ENCODE data around the gene ARID1B. TPM values are rescaled to one million over a fixed set of nuclear protein-coding genes. Genes with fewer than 3 reads are reported as not detected.

The ARID1B gene
- total RNA-seq, 1 experiment from 2014 or later, result 60.3 TPM

- H3K27me3 Mint-ChIP-seq (ENCODE audit: low read depth), result no peaks in the 10 kb centered on the region
- CTCF ChIA-PET, result no interaction called here
- no peak for TF ChIP-seq TP53 (CRISPR knock-in tag; IDR thresholded peaks at IDR 0.05)
- peak; percentile 62 for TF ChIP-seq NFYB (CRISPR knock-in tag; conservative IDR thresholded peaks at IDR 0.05; ENCODE audit: low read depth)
- TF ChIP-seq, protein P1, sequence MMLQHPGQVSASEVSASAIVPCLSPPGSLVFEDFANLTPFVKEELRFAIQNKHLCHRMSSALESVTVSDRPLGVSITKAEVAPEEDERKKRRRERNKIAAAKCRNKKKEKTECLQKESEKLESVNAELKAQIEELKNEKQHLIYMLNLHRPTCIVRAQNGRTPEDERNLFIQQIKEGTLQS (CRISPR knock-in tag; conservative IDR thresholded peaks at IDR 0.05), result no peak
- TF ChIP-seq FOXP4 (CRISPR knock-in tag; IDR thresholded peaks at IDR 0.05), result no peak
- H3K4me3 Mint-ChIP-seq, result no peak overlapping the region
- no peak for ATAC-seq
- H3K27ac Mint-ChIP-seq, result 0 out of 2 replicates have a peak overlapping the region, but pooled peaks have one; percentile 7
- peaks cover 2% of the 10 kb centered on the region; the same call in 1 of the 2 replicates for H3K36me3 Mint-ChIP-seq
- POLR2A ChIA-PET, result no interaction called here
- peaks cover 39% of the 10 kb centered on the region for H3K4me1 Mint-ChIP-seq
- DNase-seq (ENCODE audit: low spot score), result no peak
- H3K9me3 Mint-ChIP-seq, result no peaks in the 10 kb centered on the region
Observed at GRCh38 chr6:156832231-156832647, 55.1 kb downstream of the ARID1B start.

DNA sequence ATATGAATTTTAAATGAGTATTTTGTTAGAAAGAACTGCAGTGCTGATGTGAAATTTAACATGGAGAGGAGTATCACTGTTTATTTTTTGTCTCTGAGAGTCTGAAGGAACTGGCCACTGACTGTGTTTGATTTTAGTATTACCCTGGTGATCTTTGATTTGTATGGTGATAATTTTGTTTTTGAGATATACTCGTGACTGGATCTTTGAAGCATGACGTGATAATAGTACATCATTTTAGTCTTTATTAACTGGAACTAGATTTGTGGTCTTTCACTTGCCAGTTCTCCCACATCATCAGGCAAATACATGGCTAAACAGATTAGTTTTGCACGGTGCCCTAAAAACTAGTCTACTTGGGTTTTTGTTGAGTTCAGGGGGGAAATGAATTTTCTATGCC, 55.5 kb downstream of the ARID1B start:
- no peak for ATAC-seq
- no peak overlapping the region for H3K4me3 Mint-ChIP-seq
- TF ChIP-seq TCF7 (CRISPR knock-in tag; IDR thresholded peaks at IDR 0.05; ENCODE audit: low read depth) (no peak), JUN (CRISPR knock-in tag; IDR thresholded peaks at IDR 0.05) (no peak), ARID4B (CRISPR knock-in tag; IDR thresholded peaks at IDR 0.05; ENCODE audit: borderline replicate concordance) (no peak), CBFB (CRISPR knock-in tag; IDR thresholded peaks at IDR 0.05; ENCODE audit: low read depth) (no peak), GRHL2 (CRISPR knock-in tag; IDR thresholded peaks at IDR 0.05; ENCODE audit: insufficient replicate concordance, severe bottlenecking) (no peak), CREB1 (CRISPR knock-in tag; IDR thresholded peaks at IDR 0.05) (no peak), ZNF416 (CRISPR knock-in tag; IDR thresholded peaks at IDR 0.05) (no peak)
- TF ChIP-seq, protein P2, sequence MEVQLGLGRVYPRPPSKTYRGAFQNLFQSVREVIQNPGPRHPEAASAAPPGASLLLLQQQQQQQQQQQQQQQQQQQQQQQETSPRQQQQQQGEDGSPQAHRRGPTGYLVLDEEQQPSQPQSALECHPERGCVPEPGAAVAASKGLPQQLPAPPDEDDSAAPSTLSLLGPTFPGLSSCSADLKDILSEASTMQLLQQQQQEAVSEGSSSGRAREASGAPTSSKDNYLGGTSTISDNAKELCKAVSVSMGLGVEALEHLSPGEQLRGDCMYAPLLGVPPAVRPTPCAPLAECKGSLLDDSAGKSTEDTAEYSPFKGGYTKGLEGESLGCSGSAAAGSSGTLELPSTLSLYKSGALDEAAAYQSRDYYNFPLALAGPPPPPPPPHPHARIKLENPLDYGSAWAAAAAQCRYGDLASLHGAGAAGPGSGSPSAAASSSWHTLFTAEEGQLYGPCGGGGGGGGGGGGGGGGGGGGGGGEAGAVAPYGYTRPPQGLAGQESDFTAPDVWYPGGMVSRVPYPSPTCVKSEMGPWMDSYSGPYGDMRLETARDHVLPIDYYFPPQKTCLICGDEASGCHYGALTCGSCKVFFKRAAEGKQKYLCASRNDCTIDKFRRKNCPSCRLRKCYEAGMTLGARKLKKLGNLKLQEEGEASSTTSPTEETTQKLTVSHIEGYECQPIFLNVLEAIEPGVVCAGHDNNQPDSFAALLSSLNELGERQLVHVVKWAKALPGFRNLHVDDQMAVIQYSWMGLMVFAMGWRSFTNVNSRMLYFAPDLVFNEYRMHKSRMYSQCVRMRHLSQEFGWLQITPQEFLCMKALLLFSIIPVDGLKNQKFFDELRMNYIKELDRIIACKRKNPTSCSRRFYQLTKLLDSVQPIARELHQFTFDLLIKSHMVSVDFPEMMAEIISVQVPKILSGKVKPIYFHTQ (CRISPR knock-in tag; IDR thresholded peaks at IDR 0.05), result no peak
- TF ChIP-seq, protein P3, sequence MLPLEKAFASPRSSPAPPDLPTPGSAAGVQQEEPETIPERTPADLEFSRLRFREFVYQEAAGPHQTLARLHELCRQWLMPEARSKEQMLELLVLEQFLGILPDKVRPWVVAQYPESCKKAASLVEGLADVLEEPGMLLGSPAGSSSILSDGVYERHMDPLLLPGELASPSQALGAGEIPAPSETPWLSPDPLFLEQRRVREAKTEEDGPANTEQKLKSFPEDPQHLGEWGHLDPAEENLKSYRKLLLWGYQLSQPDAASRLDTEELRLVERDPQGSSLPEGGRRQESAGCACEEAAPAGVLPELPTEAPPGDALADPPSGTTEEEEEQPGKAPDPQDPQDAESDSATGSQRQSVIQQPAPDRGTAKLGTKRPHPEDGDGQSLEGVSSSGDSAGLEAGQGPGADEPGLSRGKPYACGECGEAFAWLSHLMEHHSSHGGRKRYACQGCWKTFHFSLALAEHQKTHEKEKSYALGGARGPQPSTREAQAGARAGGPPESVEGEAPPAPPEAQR (CRISPR knock-in tag; IDR thresholded peaks at IDR 0.05), result no peak
- DNase-seq (ENCODE audit: low spot score), result no peak
- peaks cover 2% of the 10 kb centered on the region; the same call in 1 of the 2 replicates for H3K36me3 Mint-ChIP-seq
- ChIA-PET POLR2A (no interaction called here), CTCF (no interaction called here)
- peaks cover 38% of the 10 kb centered on the region for H3K4me1 Mint-ChIP-seq
- H3K27me3 Mint-ChIP-seq (ENCODE audit: low read depth), result no peaks in the 10 kb centered on the region
- H3K27ac Mint-ChIP-seq, result peak overlapping the region; percentile 7; the same call in 1 of the 2 replicates
- H3K9me3 Mint-ChIP-seq, result no peaks in the 10 kb centered on the region
